ENCODE data around the gene CSNK1A1. TPM values are rescaled to one million over a fixed set of nuclear protein-coding genes. Genes with fewer than 3 reads are reported as not detected.

The CSNK1A1 gene
- polyA plus RNA-seq, 2 of the 4 experiments (the other 2 are of a cell fraction): 123 to 218 TPM

- POLR2A ChIA-PET: interaction anchor here (0.6 to 5.5 kb wide), 6 partner anchors 11 to 964 kb away, joined by 3 to 65 read pairs (median 9); no protein-coding TSS in a partner anchor
- TF ChIP-seq CBX8 (IDR thresholded peaks at IDR 0.05) (no peak), MAZ (IDR thresholded peaks at IDR 0.05; ENCODE audit: borderline replicate concordance, low read depth, low read length) (no peak), RCOR1 (IDR thresholded peaks at IDR 0.05; ENCODE audit: low read depth, low read length) (no peak), HES2 (IDR thresholded peaks at IDR 0.05) (no peak), CTCF (IDR thresholded peaks at IDR 0.05) (no peak), SREBF2 (IDR thresholded peaks at IDR 0.05) (no peak), GATA3 (IDR thresholded peaks at IDR 0.05; ENCODE audit: borderline replicate concordance) (no peak), JUNB (IDR thresholded peaks at IDR 0.05) (no peak), CHD2 (IDR thresholded peaks at IDR 0.05; ENCODE audit: low read length, partially characterized antibody) (no peak), USF2 (IDR thresholded peaks at IDR 0.05) (no peak), KDM5A (IDR thresholded peaks at IDR 0.05) (no peak), NPAS2 (CRISPR knock-in tag; IDR thresholded peaks at IDR 0.05; ENCODE audit: borderline replicate concordance) (no peak), RFX5 (IDR thresholded peaks at IDR 0.05) (no peak), MAX (IDR thresholded peaks at IDR 0.05) (no peak), FOXS1 (CRISPR knock-in tag; IDR thresholded peaks at IDR 0.05) (no peak), POLR2A (IDR thresholded peaks at IDR 0.05; ENCODE audit: low read length) (no peak), ZSCAN20 (CRISPR knock-in tag; IDR thresholded peaks at IDR 0.05) (no peak), HOXB13 (CRISPR knock-in tag; IDR thresholded peaks at IDR 0.05; ENCODE audit: low read depth) (no peak)
- H3K9me3 ChIP-seq: no peaks in the 10 kb centered on the region
- H3K4me3 ChIP-seq: peak overlapping the region; percentile 85
- H3K4me1 ChIP-seq: peaks cover 30% of the 10 kb centered on the region
- ATAC-seq (no peak), DNase-seq (ENCODE audit: low read depth in 1 of 2, low spot score in 1 of 2) (no peak), FAIRE-seq (no peak)
- CTCF ChIA-PET: interaction anchor here (0.6 to 16.2 kb wide), 18 partner anchors 10 to 506 kb away, joined by 3 to 209 read pairs (median 4); partner anchors contain the start of gene SLC26A2
- H3K4me2 ChIP-seq: peak overlapping the region; percentile 93
- 1% methylated on average over 12 of the region's 12 CpGs for WGBS (ENCODE audit: missing lambda C conversion rate)
- peak overlapping the region; percentile 97 for H3K27ac ChIP-seq
Measured at GRCh38 chr5:149550268-149550583, 1.0 kb downstream of the CSNK1A1 start.

- H3K4me1 ChIP-seq: peaks cover 30% of the 10 kb centered on the region
- peak; percentile 35 to 55 for DNase-seq (ENCODE audit: low read depth in 1 of 2, low spot score in 1 of 2)
- H3K9me3 ChIP-seq: no peaks in the 10 kb centered on the region
- no peak for FAIRE-seq
- peak overlapping the region; percentile 85 for H3K4me3 ChIP-seq
- peak overlapping the region; percentile 93 for H3K4me2 ChIP-seq
- H3K27ac ChIP-seq: peak overlapping the region; percentile 97
- ChIA-PET CTCF (interaction anchor here (0.5 to 16.2 kb wide), 16 partner anchors 9 to 280 kb away, joined by 3 to 209 read pairs (median 4); no protein-coding TSS in a partner anchor), POLR2A (interaction anchor here (0.6 to 5.5 kb wide), 6 partner anchors 12 to 964 kb away, joined by 3 to 65 read pairs (median 6); no protein-coding TSS in a partner anchor)
- 2% methylated on average over 25 of the region's 25 CpGs for WGBS (ENCODE audit: missing lambda C conversion rate)
- peak in 1 of 2 experiments; percentile 9; a peak in 1 of 6 replicates for ATAC-seq
- TF ChIP-seq RNF2 (IDR thresholded peaks at IDR 0.05; ENCODE audit: borderline replicate concordance, low read depth): no peak
- TF ChIP-seq JUN (IDR thresholded peaks at IDR 0.05): 0 out of 5 replicates have a peak, but pooled peaks of 1 of the 2 experiments have one; percentile 11
- no peak for TF ChIP-seq BCL3 (IDR thresholded peaks at IDR 0.05)
- TF ChIP-seq CTCF (IDR thresholded peaks at IDR 0.05): no peak
- TF ChIP-seq HOXB5 (CRISPR knock-in tag; IDR thresholded peaks at IDR 0.05): no peak
- no peak for TF ChIP-seq NPAS2 (CRISPR knock-in tag; IDR thresholded peaks at IDR 0.05; ENCODE audit: borderline replicate concordance)
- TF ChIP-seq REST (IDR thresholded peaks at IDR 0.05): no peak
- no peak for TF ChIP-seq EHF (CRISPR knock-in tag; IDR thresholded peaks at IDR 0.05)
- TF ChIP-seq CBX2 (IDR thresholded peaks at IDR 0.05; ENCODE audit: borderline replicate concordance, low read depth): no peak
- TF ChIP-seq KDM5A (IDR thresholded peaks at IDR 0.05): peak; percentile 66; the same call in 1 of the 2 replicates
Measured at GRCh38 chr5:149549461-149550267, 1.6 kb downstream of the CSNK1A1 start.

Measured in A549 (cell line).